Activated CD8-positive, alpha-beta memory T cell treated with anti-CD3 and anti-CD28 coated beads for 1 hour (primary cell): Measurements from ENCODE around the gene PARP12.

Experiments used
- DNase-seq, 2 donors: peaks; one replicate each; pipeline ENCODE4 v3.0.0-alpha.2; 2020; ENCODE audit warnings: low read depth in 1 of 2; ENCODE audit errors: extremely low read depth in 1 of 2

Gene PARP12

GRCh38 chr7:140017034-140017433 is 45.7 kb downstream of the PARP12 start:
- DNase-seq, result no peak

GRCh38 chr7:140016540-140016939 is 46.2 kb downstream of the PARP12 start:
- no peak for DNase-seq

- DNase-seq, result no peak
Measured at GRCh38 chr7:140015471-140015970, 47.2 kb downstream of the PARP12 start.

- no peak for DNase-seq
Measured at GRCh38 chr7:140014123-140014522, 48.6 kb downstream of the PARP12 start.

GRCh38 chr7:140013676-140014075 is 49.1 kb downstream of the PARP12 start:
- no peak for DNase-seq

- DNase-seq, result no peak
Measured at GRCh38 chr7:140010194-140010895, 52.4 kb downstream of the PARP12 start.

GRCh38 chr7:140009735-140010134 is 53.0 kb downstream of the PARP12 start:
- DNase-seq, result no peak

- DNase-seq, result no peak
Measured at GRCh38 chr7:140008755-140009610, 53.8 kb downstream of the PARP12 start.

- no peak for DNase-seq
Measured at GRCh38 chr7:140007051-140007690, 55.6 kb downstream of the PARP12 start.

GRCh38 chr7:140006600-140006999 is 56.2 kb downstream of the PARP12 start:
- DNase-seq, result no peak

- no peak for DNase-seq
Measured at GRCh38 chr7:140005754-140006503, 56.8 kb downstream of the PARP12 start.

GRCh38 chr7:140005341-140005740 is 57.4 kb downstream of the PARP12 start:
- DNase-seq, result no peak

- no peak for DNase-seq
Measured at GRCh38 chr7:140004672-140005071, 58.1 kb downstream of the PARP12 start.

GRCh38 chr7:140003913-140004382 is 58.8 kb downstream of the PARP12 start:
- no peak for DNase-seq

- no peak for DNase-seq
Measured at GRCh38 chr7:140000666-140001268, 62.0 kb downstream of the PARP12 start.

GRCh38 chr7:139999516-139999915 is 63.2 kb downstream of the PARP12 start:
- DNase-seq, result no peak

GRCh38 chr7:139998572-139998971 is 64.2 kb downstream of the PARP12 start:
- DNase-seq, result no peak

- DNase-seq, result no peak
Measured at GRCh38 chr7:139995017-139995915, 67.5 kb downstream of the PARP12 start.

GRCh38 chr7:139994356-139994755 is 68.4 kb downstream of the PARP12 start:
- no peak for DNase-seq
